ENCODE data around the gene TUT4. TPM values are rescaled to one million over a fixed set of nuclear protein-coding genes. Genes with fewer than 3 reads are reported as not detected.

The TUT4 gene, protein sequence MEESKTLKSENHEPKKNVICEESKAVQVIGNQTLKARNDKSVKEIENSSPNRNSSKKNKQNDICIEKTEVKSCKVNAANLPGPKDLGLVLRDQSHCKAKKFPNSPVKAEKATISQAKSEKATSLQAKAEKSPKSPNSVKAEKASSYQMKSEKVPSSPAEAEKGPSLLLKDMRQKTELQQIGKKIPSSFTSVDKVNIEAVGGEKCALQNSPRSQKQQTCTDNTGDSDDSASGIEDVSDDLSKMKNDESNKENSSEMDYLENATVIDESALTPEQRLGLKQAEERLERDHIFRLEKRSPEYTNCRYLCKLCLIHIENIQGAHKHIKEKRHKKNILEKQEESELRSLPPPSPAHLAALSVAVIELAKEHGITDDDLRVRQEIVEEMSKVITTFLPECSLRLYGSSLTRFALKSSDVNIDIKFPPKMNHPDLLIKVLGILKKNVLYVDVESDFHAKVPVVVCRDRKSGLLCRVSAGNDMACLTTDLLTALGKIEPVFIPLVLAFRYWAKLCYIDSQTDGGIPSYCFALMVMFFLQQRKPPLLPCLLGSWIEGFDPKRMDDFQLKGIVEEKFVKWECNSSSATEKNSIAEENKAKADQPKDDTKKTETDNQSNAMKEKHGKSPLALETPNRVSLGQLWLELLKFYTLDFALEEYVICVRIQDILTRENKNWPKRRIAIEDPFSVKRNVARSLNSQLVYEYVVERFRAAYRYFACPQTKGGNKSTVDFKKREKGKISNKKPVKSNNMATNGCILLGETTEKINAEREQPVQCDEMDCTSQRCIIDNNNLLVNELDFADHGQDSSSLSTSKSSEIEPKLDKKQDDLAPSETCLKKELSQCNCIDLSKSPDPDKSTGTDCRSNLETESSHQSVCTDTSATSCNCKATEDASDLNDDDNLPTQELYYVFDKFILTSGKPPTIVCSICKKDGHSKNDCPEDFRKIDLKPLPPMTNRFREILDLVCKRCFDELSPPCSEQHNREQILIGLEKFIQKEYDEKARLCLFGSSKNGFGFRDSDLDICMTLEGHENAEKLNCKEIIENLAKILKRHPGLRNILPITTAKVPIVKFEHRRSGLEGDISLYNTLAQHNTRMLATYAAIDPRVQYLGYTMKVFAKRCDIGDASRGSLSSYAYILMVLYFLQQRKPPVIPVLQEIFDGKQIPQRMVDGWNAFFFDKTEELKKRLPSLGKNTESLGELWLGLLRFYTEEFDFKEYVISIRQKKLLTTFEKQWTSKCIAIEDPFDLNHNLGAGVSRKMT (N-terminal part only)
- polyA plus RNA-seq = 46.3 TPM

DNA sequence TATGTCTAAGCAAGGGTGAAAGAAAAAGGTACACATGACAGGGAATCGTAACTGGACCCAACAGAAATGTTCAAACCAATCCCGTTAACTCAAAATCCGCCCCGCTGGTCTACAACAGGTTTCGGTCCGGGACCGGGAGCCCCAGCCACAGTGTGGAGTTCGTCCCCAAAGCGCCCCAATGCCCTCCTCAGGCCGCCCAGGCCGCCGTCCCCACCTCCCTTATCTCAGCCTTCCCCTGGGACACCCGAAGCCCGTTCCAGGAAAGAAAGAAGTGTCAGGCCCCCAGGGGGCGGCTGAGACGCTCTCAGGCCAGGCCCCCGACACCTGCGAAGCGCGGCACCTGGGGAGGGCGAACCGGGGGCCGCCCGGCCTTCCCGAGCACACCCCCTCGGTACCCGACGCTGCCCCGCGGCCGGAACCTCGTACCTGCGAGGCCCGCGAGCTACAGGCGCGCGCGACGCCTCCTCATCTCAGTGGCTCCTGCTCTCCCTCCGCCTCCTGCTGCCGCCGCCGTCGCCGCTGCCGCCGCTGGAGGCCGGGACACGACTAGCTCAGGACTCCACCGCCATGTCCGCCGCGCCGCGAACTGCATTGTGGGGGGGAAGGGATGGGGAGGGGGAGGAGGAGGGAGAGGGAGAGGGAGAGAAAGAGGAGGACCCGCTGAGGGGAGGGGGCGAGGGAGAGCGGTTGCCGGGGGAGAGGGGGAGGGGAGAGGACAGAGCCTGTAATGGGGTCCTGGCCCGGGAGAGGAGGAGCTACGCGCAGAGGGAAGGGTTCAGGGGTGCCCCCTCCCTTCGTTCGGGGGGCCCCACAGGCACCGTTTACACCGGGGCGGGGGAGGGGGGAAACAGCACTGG lies at the start of gene TUT4:
Gene TUT4, minus strand, starts transcription at position 588 of the 857 bp plus-strand sequence. CDS start 26,812 bp downstream, outside the sequence.
- Mint-ChIP-seq H3K27me3 (no peaks in the 10 kb centered on the region), H3K27ac (peak within 1 kb of the TSS in 1 of 3 donors; percentile 77), H3K36me3 (peaks cover 2% of the 10 kb centered on the region), H3K4me1 (peaks cover 24 to 37% (median 27%) of the 10 kb centered on the region in 3 donors), H3K9me3 (no peaks in the 10 kb centered on the region), H3K4me3 (peak within 1 kb of the TSS; percentile 75 to 93 (median 86))

DNA sequence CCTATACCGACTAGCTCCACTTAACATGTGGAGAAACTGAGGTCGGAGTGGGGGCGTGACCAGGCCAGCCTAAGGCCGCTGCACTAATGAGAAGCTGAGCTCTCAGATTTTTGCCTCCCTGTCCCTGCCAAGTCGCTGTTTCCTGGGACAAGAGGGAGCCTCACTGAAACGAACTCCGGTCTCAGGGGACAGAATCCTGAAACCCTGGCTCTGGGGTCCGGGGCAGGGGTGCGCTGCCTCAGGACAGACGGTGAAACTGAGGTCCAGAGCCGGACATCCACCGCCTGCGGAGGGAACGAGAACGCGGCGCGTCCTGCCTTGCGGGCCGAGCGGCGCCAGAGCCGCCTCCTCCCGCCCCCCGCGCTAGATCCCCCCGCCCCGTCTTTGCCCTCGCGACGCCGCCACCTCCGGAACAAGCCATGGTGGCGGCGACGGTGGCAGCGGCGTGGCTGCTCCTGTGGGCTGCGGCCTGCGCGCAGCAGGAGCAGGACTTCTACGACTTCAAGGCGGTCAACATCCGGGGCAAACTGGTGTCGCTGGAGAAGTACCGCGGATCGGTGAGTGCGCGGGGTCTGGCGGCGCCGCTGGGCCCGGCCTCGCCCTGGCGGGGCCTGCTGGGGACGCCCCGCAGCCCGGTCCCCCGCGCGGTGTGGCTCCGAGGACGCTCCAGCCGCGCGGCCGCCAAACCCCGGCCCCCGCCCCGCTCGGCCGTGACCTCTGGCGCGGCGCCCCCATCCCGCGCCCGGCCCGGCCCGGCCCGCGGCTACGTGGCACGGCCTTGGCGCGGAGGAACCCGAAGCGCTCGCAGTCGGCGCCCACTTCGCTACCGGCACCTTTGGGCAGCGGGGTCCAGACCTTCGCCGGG lies 49.3 kb upstream of the TUT4 start, which contains the start of gene GPX7:
Gene GPX7, plus strand, starts transcription at position 381 of the 865 bp plus-strand sequence. Its CDS starts 39 bp downstream, at position 420.
- peak within 1 kb of the TSS; percentile 86 to 99 (median 93) for H3K4me3 Mint-ChIP-seq
- no peaks in the 10 kb centered on the region for H3K9me3 Mint-ChIP-seq
- peak within 1 kb of the TSS; percentile 79 to 97 (median 91) for H3K27ac Mint-ChIP-seq
- peaks cover 8% of the 10 kb centered on the region for H3K36me3 Mint-ChIP-seq
- no peaks in the 10 kb centered on the region for H3K27me3 Mint-ChIP-seq
- peaks cover 29 to 39% (median 36%) of the 10 kb centered on the region in 3 donors for H3K4me1 Mint-ChIP-seq

DNA sequence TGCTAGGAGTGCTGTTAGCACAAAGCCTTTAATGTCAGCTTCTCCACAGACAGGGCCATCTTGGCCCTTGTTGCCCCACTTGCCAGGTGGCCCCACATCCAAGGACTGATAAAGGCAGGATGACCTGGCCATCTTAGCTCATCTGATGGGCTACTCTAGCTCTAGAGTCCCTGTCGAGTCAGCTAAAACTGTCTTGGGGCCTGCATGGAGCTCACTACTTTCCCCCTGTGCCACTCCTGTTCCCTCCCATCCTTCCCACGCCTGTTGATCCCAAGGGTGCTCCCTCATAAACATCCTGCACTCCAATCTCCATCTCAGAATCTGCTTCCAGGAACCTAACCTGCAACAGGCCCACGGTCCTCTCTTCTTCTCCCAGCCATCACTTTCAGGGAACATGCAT lies 48.6 kb upstream of the TUT4 start:
- peak overlapping the region; percentile 14 to 97 (median 20) for H3K27ac Mint-ChIP-seq
- H3K36me3 Mint-ChIP-seq = peaks cover 6% of the 10 kb centered on the region
- H3K27me3 Mint-ChIP-seq = no peaks in the 10 kb centered on the region

DNA sequence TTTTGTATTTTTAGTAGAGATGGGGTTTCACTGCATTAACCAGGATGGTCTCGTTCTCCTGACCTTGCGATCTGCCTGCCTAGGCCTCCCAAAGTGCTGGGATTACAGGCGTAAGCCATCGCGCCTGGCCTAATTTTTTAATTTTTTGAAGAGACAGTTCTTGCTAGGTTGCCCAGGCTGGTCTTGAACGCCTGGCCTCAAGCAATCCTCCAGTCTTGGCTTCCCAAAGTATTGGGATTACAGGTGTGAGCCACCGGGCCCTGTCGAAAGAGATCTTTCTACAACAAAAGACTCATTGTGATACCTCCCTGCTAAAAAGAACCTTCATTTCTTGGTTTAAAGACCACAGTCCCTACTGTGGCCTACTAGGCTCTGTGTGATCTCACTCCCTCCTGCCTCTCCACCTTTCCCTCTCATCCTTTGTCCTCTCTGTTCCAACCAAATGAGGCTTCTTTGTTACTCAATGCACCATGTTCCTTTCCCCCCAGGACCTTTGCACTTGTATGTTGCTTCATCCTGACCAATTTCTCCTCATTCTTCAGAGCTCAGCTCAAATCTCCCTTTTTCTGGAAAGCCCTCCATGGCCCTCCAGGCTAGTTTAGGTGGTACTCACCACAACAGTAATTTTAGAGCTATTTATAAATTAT lies 47.8 kb upstream of the TUT4 start:
- Mint-ChIP-seq H3K4me1 (peaks cover 17 to 33% (median 25%) of the 10 kb centered on the region in 3 donors), H3K27ac (no peak overlapping the region), H3K27me3 (no peaks in the 10 kb centered on the region), H3K36me3 (peaks cover 6% of the 10 kb centered on the region), H3K9me3 (no peaks in the 10 kb centered on the region), H3K4me3 (peak overlapping the region in 2 of 4 donors; percentile 39 to 86)

More for the DNA sequence above, 48.6 kb upstream of the TUT4 start:
- Mint-ChIP-seq H3K4me1 (peaks cover 26 to 39% (median 32%) of the 10 kb centered on the region in 3 donors), H3K4me3 (peak overlapping the region; percentile 86 to 94 (median 88)), H3K9me3 (no peaks in the 10 kb centered on the region)

DNA sequence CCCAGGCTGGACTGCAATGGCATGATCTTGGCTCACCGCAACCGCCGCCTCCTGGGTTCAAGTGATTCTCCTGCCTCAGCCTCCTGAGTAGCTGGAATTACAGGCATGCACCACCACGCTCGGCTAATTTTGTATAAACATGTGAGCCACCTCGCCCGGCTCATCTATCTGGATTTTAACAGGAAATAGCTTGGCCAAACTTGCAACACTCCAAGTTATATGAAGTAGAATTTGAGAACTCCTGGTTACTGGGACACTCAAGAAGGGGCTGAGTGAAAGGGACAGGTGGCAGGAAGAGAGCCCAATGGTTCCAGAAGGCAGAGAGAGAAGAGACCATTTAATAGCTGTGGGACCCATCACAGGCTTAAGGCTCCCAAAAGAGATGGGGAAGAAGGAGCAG lies 46.3 kb upstream of the TUT4 start:
- Mint-ChIP-seq H3K27me3 (no peaks in the 10 kb centered on the region), H3K9me3 (no peaks in the 10 kb centered on the region), H3K27ac (no peak overlapping the region), H3K36me3 (peaks cover 6% of the 10 kb centered on the region), H3K4me3 (peak overlapping the region in 1 of 4 donors; percentile 34), H3K4me1 (peaks cover 21 to 24% (median 21%) of the 10 kb centered on the region in 3 donors)

DNA sequence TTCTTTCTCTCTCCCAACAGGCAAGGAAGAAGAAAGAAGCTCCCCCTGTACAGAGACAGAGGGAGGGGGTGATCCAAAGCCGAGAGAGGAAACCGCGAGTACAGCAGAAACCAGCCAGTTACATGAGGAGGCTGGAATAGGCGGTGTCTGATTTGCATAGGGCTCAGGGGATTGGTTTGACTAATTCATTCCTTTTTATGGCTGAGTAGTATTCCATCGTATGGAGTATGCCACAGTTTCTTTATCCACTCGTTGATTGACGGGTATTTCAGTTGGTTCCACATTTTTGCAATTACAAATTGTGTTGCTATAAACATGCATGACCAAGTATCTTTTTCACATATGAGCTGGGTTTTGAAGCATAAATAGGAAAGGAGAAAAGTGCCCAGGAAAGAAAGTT lies 45.8 kb upstream of the TUT4 start:
- Mint-ChIP-seq H3K4me1 (peaks cover 17 to 23% (median 17%) of the 10 kb centered on the region in 3 donors), H3K36me3 (peaks cover 6% of the 10 kb centered on the region), H3K4me3 (peak overlapping the region in 1 of 4 donors; percentile 34), H3K27me3 (no peaks in the 10 kb centered on the region), H3K27ac (no peak overlapping the region), H3K9me3 (no peaks in the 10 kb centered on the region)

DNA sequence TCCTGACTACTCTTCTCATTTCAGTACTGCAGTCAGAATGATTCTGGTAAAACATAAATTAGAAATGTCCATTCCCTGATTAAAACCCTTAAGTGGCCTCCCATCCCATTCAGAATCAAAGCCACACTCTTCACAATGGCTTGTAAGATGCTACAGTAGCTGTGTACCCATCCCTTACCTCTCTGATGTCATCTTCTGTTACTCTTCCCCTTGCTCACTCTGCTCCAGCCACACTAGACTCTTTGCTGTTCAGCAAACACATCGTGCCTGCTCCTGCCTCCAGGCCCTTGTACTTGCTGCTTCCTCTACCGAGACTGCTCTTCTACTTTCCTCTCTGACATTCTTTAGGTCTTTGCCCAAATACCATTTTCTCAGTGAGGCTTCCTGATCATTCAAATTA lies 45.0 kb upstream of the TUT4 start:
- Mint-ChIP-seq H3K4me3 (peak overlapping the region in 1 of 4 donors; percentile 34), H3K27ac (no peak overlapping the region), H3K36me3 (peaks cover 3% of the 10 kb centered on the region)

DNA sequence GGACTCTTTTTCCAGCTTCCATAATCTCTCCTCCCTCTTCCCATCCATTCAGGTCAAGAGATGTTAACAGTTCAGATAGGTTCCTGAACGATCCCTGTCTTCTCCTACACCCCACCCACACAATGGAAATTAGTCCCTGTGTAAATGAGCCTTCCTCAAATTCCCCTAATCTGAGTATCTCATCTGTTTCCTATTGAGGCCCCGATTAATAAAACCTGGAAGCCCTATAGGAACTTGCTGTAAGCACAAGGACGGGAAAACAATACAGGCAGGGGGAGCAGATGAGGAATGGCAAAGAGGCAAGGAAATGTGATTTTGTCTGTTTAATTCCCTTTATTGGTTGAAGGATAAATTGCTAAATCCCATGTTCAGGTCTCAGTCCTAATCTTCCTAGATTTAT lies 42.2 kb upstream of the TUT4 start:
- Mint-ChIP-seq H3K4me1 (peaks cover 11 to 32% (median 22%) of the 10 kb centered on the region in 3 donors), H3K36me3 (no peaks in the 10 kb centered on the region), H3K4me3 (no peak overlapping the region), H3K9me3 (no peaks in the 10 kb centered on the region), H3K27ac (peak overlapping the region in 1 of 3 donors; percentile 56), H3K27me3 (no peaks in the 10 kb centered on the region)

More for the DNA sequence above, 45.0 kb upstream of the TUT4 start:
- Mint-ChIP-seq H3K9me3 (no peaks in the 10 kb centered on the region), H3K27me3 (no peaks in the 10 kb centered on the region), H3K4me1 (peaks cover 11 to 26% (median 17%) of the 10 kb centered on the region in 3 donors)

DNA sequence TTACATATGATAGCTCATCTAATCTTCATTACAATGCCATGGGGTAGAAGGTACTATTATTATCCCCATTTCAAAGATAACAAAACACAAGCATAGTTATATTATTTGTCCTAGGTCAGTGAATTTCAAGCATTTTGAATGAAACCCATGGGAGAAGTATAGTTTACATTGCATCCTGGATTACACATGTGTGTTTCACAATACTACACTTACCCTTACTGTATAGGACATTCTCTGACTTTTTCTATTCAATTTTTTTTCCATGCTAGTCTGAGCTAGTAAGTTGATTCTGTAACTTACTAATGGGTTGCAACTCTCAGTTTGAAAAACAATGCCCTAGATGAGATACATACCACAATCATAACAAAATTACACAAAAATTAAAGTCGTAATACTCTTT lies 40.6 kb upstream of the TUT4 start:
- no peaks in the 10 kb centered on the region for H3K36me3 Mint-ChIP-seq

DNA sequence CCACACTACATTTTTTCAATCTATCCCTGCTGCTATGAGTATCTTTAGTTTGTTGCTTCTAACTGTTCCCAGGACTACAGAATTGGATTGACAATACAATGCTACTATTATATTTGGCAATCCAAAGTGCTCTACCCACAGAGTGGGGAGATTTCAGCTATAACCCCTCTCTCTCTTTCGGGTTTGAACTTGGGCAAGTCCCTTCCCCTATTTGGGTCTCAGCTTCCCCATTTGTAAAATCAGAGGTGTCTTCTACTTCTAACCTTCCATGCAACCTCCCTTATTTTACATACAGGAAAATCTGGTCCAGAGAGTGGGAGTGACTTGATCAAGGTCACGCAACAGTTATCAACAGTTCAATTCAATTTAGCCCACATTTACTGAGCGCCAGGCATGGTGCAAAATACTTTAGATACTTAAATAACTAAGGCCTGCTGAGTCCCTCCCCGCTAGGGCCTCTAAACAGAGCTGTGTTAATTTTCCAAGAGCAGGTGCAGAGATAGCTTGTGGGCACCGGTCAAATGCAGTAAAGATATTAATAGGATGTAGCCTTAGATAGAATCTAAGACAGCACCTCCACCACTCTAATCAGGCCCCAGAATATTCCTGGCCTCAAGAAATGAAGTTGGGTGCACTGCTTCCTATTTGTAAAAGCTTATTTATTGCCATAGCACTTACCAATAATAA lies 39.9 kb upstream of the TUT4 start:
- H3K36me3 Mint-ChIP-seq = no peaks in the 10 kb centered on the region
- H3K4me1 Mint-ChIP-seq = peaks cover 13 to 43% (median 30%) of the 10 kb centered on the region in 3 donors
- peak overlapping the region; percentile 5 to 76 (median 71) for H3K27ac Mint-ChIP-seq
- no peaks in the 10 kb centered on the region for H3K9me3 Mint-ChIP-seq
- H3K27me3 Mint-ChIP-seq = no peaks in the 10 kb centered on the region
- H3K4me3 Mint-ChIP-seq = peak overlapping the region in 2 of 4 donors; percentile 9 to 47

More for the DNA sequence above, 40.6 kb upstream of the TUT4 start:
- H3K9me3 Mint-ChIP-seq = no peaks in the 10 kb centered on the region
- H3K27ac Mint-ChIP-seq = no peak overlapping the region
- H3K4me1 Mint-ChIP-seq = peaks cover 13 to 41% (median 29%) of the 10 kb centered on the region in 3 donors
- no peaks in the 10 kb centered on the region for H3K27me3 Mint-ChIP-seq
- no peak overlapping the region for H3K4me3 Mint-ChIP-seq

DNA sequence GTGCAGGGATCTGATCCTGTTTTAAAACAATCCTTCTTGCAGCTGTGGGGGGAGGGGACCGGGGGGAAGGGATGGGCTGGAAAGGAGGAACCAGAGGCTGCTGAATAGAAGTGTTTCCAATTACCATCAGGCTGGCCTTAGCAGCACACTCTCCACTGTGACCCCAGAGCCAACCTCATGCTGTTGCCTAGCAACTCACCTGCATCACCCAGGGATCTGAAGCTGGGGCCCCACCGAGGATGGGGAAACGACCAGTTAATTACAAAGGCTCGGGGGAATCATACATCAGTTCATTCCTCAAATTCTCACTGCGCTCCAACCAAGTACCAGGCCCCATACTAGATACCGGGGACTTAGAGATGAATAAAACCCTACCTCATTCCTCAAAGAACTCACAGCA lies 37.4 kb upstream of the TUT4 start:
- Mint-ChIP-seq H3K36me3 (no peaks in the 10 kb centered on the region), H3K27ac (no peak overlapping the region), H3K4me1 (peaks cover 13 to 41% (median 30%) of the 10 kb centered on the region in 3 donors), H3K4me3 (no peak overlapping the region), H3K27me3 (no peaks in the 10 kb centered on the region), H3K9me3 (no peaks in the 10 kb centered on the region)

DNA sequence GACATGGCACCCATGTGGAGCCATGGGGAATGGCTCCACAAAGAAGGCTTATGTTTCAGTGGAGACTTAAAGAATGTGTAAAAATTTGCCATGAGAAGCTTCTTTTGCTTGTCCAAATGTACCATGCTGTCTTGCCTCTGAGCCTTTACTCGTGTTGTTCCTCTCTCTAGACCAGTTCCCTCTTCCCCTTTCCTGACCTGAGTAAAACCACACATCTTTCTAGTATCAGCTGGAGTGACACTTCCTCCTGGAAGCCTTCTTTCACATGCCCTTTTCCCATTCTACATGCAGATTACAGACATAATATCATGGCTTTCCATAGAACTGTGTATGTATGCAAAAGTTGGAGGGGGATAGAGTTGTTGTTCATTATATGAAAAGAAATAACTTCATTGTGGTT lies 35.6 kb upstream of the TUT4 start:
- H3K4me1 Mint-ChIP-seq = peaks cover 13 to 27% (median 23%) of the 10 kb centered on the region in 3 donors
- H3K27me3 Mint-ChIP-seq = no peaks in the 10 kb centered on the region
- H3K4me3 Mint-ChIP-seq = no peak overlapping the region
- H3K27ac Mint-ChIP-seq = no peak overlapping the region
- no peaks in the 10 kb centered on the region for H3K36me3 Mint-ChIP-seq
- H3K9me3 Mint-ChIP-seq = no peaks in the 10 kb centered on the region
